ENCODE results near the gene RBPMS2.

- no peak for TF ChIP-seq CTCF (IDR thresholded peaks at IDR 0.05)
- no peak for TF ChIP-seq POLR2A (IDR thresholded peaks at IDR 0.05)
- peak; percentile 58 for TF ChIP-seq POLR2AphosphoS5 (IDR thresholded peaks at IDR 0.05)
These were observed 82.3 kb downstream of the RBPMS2 start for GRCh38 chr15:64693134-64693533.

Data from prostate gland (tissue), 2 donors.